H54 (cell line): Measurements from ENCODE around the gene SAFB.
A peak's percentile ranks its signal among the peaks of the same experiment; 100 is the strongest.

Source experiments
- DNase-seq: peaks from one replicate; pipeline ENCODE4 v3.0.0; 2011; ENCODE audit warnings: low spot score, mixed read lengths; ENCODE audit not compliant: insufficient read length
- FAIRE-seq: peaks from 3 replicates; lab custom pipeline; 2011; peaks lifted over from hg19 to GRCh38; lab: Jason Lieb, UNC
- POLR2A ChIP-seq: IDR thresholded peaks from 2 replicates; pipeline ENCODE4 v1.6.1; 2011; ENCODE audit warnings: low read depth, mild to moderate bottlenecking, low read length

SAFB gene

DNA sequence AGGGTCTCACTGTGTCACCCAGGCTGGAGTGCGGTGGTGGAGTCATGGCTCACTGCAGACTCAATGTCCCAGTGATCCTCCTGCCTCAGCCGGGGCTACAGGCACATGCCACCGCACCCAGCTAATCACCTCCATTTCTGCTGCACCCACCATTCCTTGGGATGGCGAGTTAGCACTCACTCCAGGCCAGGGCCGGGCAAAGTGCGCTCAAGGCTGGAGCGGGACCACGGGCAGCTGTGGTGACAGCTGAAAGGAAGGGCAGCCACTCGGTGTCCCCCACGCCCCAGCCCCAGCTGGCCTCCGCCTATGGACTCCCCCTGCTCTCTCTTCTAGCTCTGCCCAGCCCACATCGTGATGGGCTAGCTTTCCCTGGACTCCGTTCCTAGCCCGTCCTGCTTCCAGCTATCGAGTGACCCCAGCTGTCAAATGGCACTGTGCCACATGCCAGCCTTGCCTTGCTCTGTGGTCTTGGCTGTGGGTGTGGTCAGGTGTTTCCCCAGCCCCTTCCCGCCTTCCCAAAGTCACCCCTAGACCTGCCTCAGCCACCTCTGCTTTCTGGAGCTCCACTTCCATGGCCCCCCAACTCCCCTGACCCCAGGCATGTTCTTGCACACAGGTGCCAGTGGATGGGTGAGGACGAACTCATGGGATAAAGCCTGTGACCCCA lies 53.4 kb downstream of the SAFB start:
- DNase-seq (no peak), FAIRE-seq (no peak)
- TF ChIP-seq POLR2A = no peak

DNA sequence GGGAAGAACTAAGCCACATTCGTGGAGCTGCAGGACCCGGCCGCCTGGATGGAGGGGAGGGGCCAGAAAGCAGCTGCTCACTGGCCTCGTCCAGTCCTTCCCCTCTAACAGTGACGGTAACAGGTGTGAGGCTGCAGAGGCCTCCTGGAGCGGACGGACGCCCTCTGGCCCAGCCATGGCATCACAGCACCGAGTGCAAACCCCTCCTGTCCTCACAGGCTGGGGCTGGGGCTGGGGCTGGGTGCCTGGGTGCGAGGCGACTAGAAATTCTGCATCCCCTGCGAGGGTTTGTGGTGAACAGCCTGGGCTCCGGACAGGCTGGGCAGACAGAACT lies 53.9 kb downstream of the SAFB start:
- TF ChIP-seq POLR2A = no peak
- no peak for DNase-seq
- no peak for FAIRE-seq

DNA sequence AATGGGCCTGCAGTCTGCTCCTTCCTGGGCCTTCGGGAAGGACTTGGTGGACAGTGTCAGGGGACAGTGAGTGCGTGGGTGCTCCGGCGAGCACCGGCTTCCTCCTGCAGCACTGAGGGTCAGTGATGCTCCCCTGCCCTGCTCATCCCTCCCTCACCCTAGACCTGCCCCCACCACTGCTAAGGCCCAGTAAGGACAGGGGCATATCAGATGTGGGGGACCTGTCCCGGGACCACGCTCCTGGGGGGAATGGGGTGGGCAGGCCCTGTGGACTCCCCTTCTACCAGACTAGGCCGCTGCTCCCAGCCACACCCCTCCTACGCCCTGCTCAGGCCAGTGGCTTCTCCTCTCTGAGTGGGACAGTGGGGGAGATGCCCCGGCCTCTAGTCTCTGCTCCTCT lies 54.3 kb downstream of the SAFB start:
- no peak for DNase-seq
- FAIRE-seq = no peak
- TF ChIP-seq POLR2A = no peak

DNA sequence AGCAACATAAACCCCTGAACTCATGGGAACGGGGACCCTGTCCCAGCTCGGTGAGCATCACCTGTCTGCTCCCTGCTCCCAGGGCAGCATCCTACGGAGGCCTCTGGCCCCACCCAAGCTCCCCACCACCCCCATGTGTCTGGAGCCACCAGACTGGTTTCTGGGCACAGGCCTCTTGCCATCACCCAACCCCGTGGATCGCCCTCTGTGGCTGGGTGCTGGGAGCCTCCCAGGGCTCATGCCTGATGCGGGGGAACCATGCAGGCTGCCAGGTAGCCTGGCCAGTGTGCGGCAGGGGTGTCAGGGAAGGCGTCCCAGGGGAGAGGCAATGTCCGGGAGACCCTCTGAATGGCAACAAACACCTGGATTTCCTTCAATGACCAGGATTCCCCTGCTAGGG lies 54.7 kb downstream of the SAFB start:
- FAIRE-seq (no peak), DNase-seq (no peak)
- no peak for TF ChIP-seq POLR2A

DNA sequence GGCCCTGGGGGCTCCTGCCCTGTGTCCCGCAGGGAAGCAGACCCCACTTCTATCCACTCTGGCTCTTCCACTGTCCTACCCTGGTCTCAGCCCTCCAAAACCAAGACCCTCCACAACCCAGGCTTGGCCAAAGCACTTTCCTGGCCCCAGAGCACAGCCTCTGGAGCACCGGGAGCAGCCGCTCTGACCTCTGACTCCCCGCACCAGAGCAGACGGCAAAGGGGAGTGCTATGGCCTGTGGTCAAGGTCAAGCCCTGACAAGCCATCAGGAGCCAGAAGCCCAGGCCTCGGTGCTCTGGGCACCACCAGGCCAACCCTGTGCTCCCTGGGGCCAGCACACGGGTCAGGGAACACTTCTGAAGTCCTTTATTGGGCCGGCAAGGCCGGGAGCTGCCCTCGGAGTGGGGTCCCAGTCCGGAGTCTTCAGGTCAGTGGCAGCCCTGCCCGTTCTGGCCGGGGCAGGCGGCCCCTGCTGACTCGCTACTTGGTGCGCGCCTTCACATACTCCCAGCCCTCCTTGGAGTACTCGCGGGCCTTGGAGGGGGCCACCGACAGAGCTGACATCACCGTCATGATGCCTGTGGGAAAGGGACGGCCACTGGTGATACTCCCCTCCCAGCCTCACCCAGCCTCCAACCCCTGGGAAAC lies 55.3 kb downstream of the SAFB start:
- TF ChIP-seq POLR2A = no peak
- no peak for FAIRE-seq
- no peak for DNase-seq

DNA sequence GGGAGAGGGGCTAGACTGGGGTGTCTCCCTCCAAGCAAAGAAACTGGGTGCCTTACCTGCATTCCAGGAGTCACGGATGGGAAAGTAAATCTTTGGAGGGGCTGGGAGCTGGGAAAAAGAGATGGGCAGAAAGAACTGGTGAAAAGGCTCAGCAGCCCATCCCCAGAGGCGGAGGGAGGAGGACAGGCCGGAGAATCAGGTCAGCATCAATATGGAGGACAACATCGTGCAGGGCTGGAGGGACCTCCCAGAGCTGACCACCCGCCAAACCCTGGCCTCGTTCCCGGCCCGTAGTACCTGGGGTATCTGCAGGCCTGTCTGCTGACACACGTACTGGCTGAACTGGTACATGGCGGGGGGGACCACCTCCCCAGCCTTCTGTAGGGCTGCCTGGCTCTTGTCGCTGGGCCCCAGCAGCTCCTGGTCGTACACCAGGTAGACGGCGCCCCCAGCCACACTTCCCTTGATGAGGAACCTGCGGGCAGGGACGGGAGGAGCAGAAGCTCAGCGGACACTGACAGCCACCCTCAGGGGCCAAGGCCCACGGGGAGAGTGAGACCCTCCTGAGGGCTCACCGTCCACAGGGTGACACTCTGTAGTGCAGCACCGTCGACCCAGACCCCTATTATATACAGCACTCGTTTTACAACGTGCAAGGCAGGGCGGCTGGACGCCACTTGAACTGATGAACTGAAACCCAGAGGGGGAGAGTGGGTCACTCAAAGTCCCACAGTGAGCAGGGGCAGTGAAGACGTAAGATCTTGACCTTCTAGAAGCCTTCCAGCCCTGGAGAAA lies 56.6 kb downstream of the SAFB start:
- DNase-seq (no peak), FAIRE-seq (no peak)
- no peak for TF ChIP-seq POLR2A

DNA sequence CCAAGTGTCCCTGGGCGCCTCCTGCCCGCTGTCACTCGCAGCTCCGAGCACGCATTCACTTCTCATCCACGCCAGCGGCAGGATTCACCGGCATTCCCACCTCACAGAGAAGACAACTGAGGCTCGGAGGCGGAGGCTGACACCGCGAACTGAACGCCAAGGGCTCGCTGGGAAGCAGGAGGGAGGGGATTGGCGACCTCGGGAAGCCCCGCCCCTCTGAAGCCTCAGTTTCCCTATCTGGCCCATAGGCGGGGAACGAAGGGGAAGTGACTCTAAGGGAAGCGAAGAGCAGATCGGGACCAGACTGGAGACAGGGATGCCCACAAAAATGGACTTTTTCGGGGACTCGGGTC lies 57.2 kb downstream of the SAFB start:
- TF ChIP-seq POLR2A = no peak
- FAIRE-seq (no peak), DNase-seq (no peak)

DNA sequence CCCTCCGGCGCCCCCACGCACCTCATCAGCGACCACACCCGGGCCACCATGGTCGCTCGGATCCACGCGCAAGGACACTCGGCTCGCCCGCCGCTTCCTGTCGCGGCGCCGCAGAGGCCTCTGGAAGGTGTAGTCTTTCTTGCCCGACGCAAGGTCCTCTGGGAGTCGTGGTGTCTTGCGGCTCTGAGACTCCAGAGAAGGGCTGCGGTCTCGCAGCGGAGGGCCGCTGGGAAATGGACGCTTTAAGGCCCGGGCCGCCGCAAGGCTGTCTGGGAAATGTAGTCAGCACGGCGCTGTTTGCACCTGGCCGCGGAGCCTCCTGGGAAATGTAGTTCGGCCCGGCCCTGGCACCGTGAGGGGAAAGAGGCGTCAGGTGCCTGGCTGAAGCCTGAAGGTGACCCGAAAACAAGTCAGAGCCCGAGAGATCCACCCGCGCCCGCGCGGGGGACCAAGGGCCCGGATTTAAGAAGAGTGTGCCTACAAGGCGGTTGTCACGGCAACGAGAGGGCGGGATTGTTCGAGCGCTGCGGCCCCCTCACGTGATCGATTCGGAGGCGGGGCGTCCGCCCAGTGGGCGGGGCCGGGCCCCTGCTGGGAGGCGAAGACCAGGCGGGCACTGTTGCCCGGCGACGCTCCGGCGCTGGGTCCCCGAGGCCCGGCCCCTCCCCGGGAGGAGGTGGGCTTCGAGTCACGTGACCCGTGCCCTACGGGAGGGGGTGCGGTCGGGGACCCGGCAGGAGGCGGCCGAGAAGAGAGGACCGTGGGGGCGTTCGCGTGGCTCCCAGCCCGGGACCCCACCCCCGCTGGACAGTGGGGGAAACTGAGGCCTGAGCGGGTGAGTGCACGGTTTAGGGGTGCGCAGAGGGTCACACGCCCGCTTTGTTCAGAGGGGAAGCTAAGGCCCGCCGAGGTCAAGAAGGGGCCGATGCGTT lies 57.8 kb downstream of the SAFB start, which contains the start of the genes HSD11B1L and MICOS13:
HSD11B1L (plus strand) TSS at position 591 of the 932 bp plus-strand sequence. CDS start 3,806 bp downstream, outside the sequence.
MICOS13 (minus strand) TSS at position 80 of the 932 bp plus-strand sequence; CDS start at position 50, 30 bp downstream.
- FAIRE-seq = peak; percentile 15
- DNase-seq = peak; percentile 97
- peak; percentile 44; the same call in 1 of the 2 replicates for TF ChIP-seq POLR2A

DNA sequence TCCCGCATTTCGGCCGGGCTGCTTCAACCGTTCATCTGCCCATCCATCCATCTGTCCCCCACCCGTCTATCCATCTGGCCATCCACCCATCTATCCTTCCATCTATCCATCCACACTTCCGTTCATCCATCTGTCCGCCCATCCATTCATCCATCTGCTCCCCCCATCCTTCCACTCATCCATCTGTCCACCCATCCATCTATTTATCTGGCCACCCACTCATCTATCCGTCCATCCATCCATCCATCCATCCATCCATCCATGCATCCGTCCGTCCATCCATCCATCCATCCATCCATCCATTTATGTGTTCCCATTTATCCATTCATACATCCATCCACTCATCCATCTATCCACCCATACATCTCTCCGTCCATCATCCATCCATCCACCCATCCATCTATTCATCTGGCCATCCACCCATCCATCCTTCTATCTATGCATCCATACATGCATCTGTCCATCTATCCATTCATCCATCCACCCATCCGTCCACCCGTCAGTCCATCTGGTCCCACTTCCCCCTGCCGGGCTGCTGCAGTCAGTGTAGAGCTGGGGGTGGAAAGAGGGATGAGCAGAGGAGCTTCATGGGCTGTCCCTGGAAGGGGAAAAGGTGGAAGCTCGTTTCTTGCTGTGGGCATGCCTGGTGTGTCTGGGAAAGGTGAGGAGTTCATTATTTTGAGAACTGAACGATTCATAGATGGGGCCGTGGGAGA lies 58.7 kb downstream of the SAFB start:
- TF ChIP-seq POLR2A = no peak
- no peak for FAIRE-seq
- DNase-seq = no peak

DNA sequence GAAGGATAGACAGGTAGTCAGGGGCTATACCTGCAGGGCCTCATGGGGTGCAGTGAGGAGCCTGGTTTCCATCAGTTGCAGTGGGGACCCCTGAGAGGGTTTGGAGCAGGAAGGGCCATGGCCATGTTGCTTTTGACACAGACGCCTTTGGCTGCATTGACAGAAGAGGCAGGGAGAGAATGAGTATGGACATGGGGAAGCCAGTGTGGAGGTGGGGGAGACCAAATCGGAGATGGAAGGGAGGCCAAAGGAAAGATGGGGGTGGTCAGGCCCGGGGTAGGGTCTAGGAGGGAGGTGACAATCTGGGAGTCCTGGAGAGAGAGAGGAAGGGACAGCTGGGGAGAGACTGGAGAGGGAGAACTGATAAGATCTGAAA lies 59.2 kb downstream of the SAFB start:
- TF ChIP-seq POLR2A = no peak
- FAIRE-seq (no peak), DNase-seq (no peak)

DNA sequence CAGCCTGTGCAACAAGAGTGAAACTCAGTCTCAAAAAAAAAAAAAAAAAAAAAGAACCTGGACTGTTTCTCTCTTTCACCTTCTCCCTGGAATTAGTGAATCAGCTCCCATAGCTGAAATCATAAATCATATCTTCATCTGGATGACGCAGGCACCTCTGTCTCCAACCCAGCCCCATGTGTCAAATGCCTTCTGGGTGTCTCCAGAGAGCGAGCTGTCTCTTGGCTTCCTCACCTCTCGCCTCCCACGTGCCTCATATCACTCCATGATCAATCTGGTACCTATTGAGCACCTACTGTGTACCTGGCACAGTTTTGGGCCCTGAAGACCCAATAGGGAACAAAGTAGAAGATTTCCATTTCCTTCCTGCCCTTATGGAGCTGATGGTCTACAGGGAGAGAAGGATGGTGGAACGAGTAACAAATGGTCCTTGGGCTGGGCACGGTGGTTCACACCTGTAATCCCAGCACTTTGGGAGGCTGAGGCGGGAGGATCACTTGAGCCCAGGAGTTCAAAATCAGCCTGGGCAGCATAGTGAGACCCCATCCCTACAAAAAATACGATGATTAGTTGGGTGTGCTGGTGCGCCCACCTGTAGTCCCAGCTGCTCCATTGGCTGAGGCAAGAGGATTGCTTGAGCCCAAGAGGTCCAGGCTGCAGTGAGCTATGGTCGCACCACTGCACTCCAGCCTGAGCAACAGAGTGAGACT lies 60.4 kb downstream of the SAFB start:
- DNase-seq = no peak
- TF ChIP-seq POLR2A = no peak
- FAIRE-seq = no peak

DNA sequence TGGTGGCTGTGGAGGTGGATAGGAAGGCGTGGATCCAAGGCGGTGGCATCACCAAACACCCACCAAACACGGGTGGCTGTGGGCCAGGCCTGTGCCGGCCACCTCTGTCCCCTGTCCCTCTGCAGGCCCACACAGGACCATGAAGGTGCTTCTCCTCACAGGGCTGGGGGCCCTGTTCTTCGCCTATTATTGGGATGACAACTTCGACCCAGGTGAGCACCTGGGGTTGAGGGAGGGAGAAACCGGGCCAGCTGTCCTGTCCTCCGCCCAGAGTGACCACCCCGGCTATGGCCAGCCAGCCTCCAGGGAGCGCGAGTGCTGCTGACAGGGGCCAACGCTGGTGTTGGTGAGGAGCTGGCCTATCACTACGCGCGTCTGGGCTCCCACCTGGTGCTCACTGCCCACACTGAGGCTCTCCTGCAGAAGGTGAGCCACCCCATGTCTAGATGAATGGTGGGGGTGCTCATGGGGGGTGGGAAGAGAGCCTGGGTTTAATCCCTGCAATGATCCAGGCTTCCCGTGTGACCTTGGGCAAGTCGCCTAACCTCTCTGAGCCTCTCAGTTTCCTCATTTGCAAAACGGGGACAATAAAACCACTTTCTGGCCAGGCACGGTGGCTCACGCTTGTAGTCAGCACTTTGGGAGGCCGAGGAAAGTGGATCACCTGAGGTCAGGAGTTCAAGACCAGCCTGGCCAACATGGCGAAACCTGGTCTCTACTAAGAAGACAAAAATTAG lies 62.0 kb downstream of the SAFB start:
- FAIRE-seq (no peak), DNase-seq (no peak)
- TF ChIP-seq POLR2A = no peak
